GM23338 (cell line): ENCODE data around the gene BGLAP. TPM values are rescaled to one million over a fixed set of nuclear protein-coding genes. Genes with fewer than 3 reads are reported as not detected.

ENCODE experiments used
- ATAC-seq: fragments of 200-7000 bp; cut with Tn5 transposase; 3 replicates; pipeline ENCODE4 v1.9.1; 2020
- DNase-seq: peaks from one replicate; pipeline ENCODE4 v3.0.0-alpha.2; 2015; ENCODE audit warnings: low spot score
- H2AFZ ChIP-seq: fragments of 200-600 bp; sonication (generic); 2 replicates; pipeline ENCODE4 v1.8.0; 2016; ENCODE audit warnings: antibody characterized with exemption, mild to moderate bottlenecking, moderate library complexity
- H3F3A ChIP-seq: fragments of 200-600 bp; sonication (generic); replicated peaks from 2 replicates; pipeline ENCODE4 v1.8.0; 2017; ENCODE audit warnings: antibody characterized with exemption, mixed run types, low read depth
- H3K27ac ChIP-seq: fragments of 200-600 bp; sonication (generic); 2 replicates; pipeline ENCODE4 v1.6.1; 2016; ENCODE audit warnings: low read depth
- H3K27me3 ChIP-seq: fragments of 200-600 bp; sonication (generic); 2 replicates; pipeline ENCODE4 v1.8.0; 2016; ENCODE audit warnings: mild to moderate bottlenecking, mixed run types, moderate library complexity; ENCODE audit not compliant: insufficient read depth
- H3K36me3 ChIP-seq: fragments of 200-600 bp; sonication (generic); 2 replicates; pipeline ENCODE4 v1.8.0; 2016; ENCODE audit warnings: mild to moderate bottlenecking; ENCODE audit not compliant: insufficient read depth
- H3K4me1 ChIP-seq: fragments of 200-600 bp; sonication (generic); 2 replicates; pipeline ENCODE4 v1.8.0; 2016; ENCODE audit warnings: mild to moderate bottlenecking, moderate library complexity; ENCODE audit not compliant: insufficient read depth
- H3K4me2 ChIP-seq: fragments of 200-600 bp; sonication (generic); 2 replicates; pipeline ENCODE4 v1.7.1; 2017; ENCODE audit warnings: mixed run types
- H3K4me3 ChIP-seq: fragments of 200-600 bp; sonication (generic); 2 replicates; pipeline ENCODE4 v1.6.1; 2016; ENCODE audit warnings: mixed run types
- H3K79me2 ChIP-seq: fragments of 200-600 bp; sonication (generic); replicated peaks from 2 replicates; pipeline ENCODE4 v1.8.0; 2017; ENCODE audit warnings: mild to moderate bottlenecking; ENCODE audit not compliant: insufficient read depth
- H3K9me2 ChIP-seq: fragments of 200-600 bp; sonication (generic); 2 replicates; pipeline ENCODE4 v1.8.0; 2017; ENCODE audit not compliant: insufficient read depth
- H4K20me1 ChIP-seq: fragments of 200-600 bp; sonication (generic); replicated peaks from 2 replicates; pipeline ENCODE4 v1.8.0; 2017; ENCODE audit warnings: mild to moderate bottlenecking; ENCODE audit not compliant: insufficient read depth
- H3K27ac Mint-ChIP-seq: 2 replicates; pipeline ENCODE4 v1.8.0; 2020; ENCODE audit warnings: inconsistent platforms, mild to moderate bottlenecking, moderate library complexity, mixed read lengths
- H3K27me3 Mint-ChIP-seq: 3 replicates; pipeline ENCODE4 v1.8.0; 2022; ENCODE audit warnings: low read depth, mild to moderate bottlenecking, moderate library complexity, mixed read lengths, inconsistent platforms; ENCODE audit not compliant: insufficient read depth, poor library complexity
- H3K36me3 Mint-ChIP-seq: 3 replicates; pipeline ENCODE4 v1.8.0; 2021; ENCODE audit warnings: low read depth, mild to moderate bottlenecking, inconsistent platforms, moderate library complexity, mixed read lengths
- H3K4me1 Mint-ChIP-seq: 3 replicates; pipeline ENCODE4 v1.8.0; 2020; ENCODE audit warnings: mild to moderate bottlenecking, inconsistent platforms, mixed read lengths
- H3K4me3 Mint-ChIP-seq: 3 replicates; pipeline ENCODE4 v1.8.0; 2021; ENCODE audit warnings: moderate library complexity, mild to moderate bottlenecking, inconsistent platforms, mixed read lengths
- H3K9me3 Mint-ChIP-seq: 3 replicates; pipeline ENCODE4 v1.8.0; 2020; ENCODE audit warnings: moderate library complexity, mild to moderate bottlenecking, inconsistent platforms, mixed read lengths
- CREB1 ChIP-seq: fragments of 250-450 bp; sonication (Bioruptor Pico); IDR thresholded peaks from 2 replicates; pipeline ENCODE4 v1.5.0; 2020; ENCODE audit warnings: low read depth, mild to moderate bottlenecking, moderate library complexity
- EZH2 ChIP-seq: fragments of 200-600 bp; sonication (generic); IDR thresholded peaks from one replicate; pipeline ENCODE4 v1.8.0; 2017; ENCODE audit warnings: antibody characterized with exemption, mild to moderate bottlenecking, low read depth; ENCODE audit not compliant: unreplicated experiment
- EZH2phosphoT487 ChIP-seq: fragments of 200-600 bp; sonication (generic); IDR thresholded peaks from one replicate; pipeline ENCODE4 v1.8.1; 2018; ENCODE audit warnings: antibody characterized with exemption; ENCODE audit not compliant: unreplicated experiment
- JUNB ChIP-seq: IDR thresholded peaks from one replicate; pipeline ENCODE4 v1.6.1; 2016; ENCODE audit warnings: antibody characterized with exemption; ENCODE audit not compliant: unreplicated experiment
- STAT1 ChIP-seq: IDR thresholded peaks from one replicate; pipeline ENCODE4 v1.6.1; 2016; ENCODE audit warnings: antibody characterized with exemption; ENCODE audit not compliant: unreplicated experiment
- ZNF331 ChIP-seq: fragments of 250-450 bp; sonication (Bioruptor Pico); IDR thresholded peaks from 2 replicates; pipeline ENCODE4 v1.5.0; 2020; ENCODE audit warnings: low read depth, mild to moderate bottlenecking, moderate library complexity
- polyA plus RNA-seq: library from polyadenylated mRNA; unstranded; fragments of >200 nt; fragmentation: Nextera tagmentation; extraction: Ambion mirVana; gene quantifications from 2 replicates; pipeline ENCODE4 v1.2.1, GENCODE V29; 2016
- total RNA-seq: library from RNA; depleted of rRNA; stranded (reverse); fragments of >200 nt; shearing (Covaris generic); gene quantifications from 2 replicates; pipeline ENCODE4 v1.2.3, GENCODE V29; 2014
- TF ChIP-seq, protein P1 (sequence below): fragments of 250-450 bp; sonication (Bioruptor Pico); IDR thresholded peaks from 2 replicates; pipeline ENCODE4 v1.5.0; 2020; ENCODE audit warnings: mild to moderate bottlenecking, moderate library complexity
- TF ChIP-seq, protein P2 (sequence below), 2 experiments: fragments of 200-600 bp in 1 of 2; sonication (generic) in 1 of 2; conservative IDR thresholded peaks; 2 replicates each; pipeline versions ENCODE4 v1.5.1 to v1.6.1; 2016 to 2017; ENCODE audit warnings: antibody characterized with exemption in 2 of 2, low read depth in 2 of 2, mild to moderate bottlenecking in 2 of 2, moderate library complexity in 1 of 2

The BGLAP gene
- total and polyA plus RNA-seq, 2 experiments from 2014 or later: 0.36 to 0.42 TPM

DNA sequence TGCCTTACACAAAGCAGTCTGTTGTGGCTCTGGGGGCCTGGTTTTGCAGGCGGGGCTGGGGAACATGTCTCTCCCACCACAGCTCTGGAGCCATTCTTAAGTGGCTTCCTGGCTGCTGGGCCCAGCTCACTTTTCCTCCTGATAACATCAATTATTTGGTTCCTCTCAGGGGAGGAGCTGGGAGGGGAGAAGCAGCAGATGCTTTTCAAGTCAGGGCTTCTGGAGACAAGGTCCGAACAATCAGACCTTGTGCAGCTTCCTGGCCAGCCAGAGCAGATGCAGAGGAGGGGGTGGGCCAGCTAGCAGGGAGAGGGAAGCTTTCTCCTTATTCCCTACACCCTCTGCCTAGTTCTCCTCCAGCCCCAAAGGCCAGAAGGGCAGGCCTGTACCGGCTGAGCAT lies 9.5 kb downstream of the BGLAP start (continued):
- TF ChIP-seq, protein P1, sequence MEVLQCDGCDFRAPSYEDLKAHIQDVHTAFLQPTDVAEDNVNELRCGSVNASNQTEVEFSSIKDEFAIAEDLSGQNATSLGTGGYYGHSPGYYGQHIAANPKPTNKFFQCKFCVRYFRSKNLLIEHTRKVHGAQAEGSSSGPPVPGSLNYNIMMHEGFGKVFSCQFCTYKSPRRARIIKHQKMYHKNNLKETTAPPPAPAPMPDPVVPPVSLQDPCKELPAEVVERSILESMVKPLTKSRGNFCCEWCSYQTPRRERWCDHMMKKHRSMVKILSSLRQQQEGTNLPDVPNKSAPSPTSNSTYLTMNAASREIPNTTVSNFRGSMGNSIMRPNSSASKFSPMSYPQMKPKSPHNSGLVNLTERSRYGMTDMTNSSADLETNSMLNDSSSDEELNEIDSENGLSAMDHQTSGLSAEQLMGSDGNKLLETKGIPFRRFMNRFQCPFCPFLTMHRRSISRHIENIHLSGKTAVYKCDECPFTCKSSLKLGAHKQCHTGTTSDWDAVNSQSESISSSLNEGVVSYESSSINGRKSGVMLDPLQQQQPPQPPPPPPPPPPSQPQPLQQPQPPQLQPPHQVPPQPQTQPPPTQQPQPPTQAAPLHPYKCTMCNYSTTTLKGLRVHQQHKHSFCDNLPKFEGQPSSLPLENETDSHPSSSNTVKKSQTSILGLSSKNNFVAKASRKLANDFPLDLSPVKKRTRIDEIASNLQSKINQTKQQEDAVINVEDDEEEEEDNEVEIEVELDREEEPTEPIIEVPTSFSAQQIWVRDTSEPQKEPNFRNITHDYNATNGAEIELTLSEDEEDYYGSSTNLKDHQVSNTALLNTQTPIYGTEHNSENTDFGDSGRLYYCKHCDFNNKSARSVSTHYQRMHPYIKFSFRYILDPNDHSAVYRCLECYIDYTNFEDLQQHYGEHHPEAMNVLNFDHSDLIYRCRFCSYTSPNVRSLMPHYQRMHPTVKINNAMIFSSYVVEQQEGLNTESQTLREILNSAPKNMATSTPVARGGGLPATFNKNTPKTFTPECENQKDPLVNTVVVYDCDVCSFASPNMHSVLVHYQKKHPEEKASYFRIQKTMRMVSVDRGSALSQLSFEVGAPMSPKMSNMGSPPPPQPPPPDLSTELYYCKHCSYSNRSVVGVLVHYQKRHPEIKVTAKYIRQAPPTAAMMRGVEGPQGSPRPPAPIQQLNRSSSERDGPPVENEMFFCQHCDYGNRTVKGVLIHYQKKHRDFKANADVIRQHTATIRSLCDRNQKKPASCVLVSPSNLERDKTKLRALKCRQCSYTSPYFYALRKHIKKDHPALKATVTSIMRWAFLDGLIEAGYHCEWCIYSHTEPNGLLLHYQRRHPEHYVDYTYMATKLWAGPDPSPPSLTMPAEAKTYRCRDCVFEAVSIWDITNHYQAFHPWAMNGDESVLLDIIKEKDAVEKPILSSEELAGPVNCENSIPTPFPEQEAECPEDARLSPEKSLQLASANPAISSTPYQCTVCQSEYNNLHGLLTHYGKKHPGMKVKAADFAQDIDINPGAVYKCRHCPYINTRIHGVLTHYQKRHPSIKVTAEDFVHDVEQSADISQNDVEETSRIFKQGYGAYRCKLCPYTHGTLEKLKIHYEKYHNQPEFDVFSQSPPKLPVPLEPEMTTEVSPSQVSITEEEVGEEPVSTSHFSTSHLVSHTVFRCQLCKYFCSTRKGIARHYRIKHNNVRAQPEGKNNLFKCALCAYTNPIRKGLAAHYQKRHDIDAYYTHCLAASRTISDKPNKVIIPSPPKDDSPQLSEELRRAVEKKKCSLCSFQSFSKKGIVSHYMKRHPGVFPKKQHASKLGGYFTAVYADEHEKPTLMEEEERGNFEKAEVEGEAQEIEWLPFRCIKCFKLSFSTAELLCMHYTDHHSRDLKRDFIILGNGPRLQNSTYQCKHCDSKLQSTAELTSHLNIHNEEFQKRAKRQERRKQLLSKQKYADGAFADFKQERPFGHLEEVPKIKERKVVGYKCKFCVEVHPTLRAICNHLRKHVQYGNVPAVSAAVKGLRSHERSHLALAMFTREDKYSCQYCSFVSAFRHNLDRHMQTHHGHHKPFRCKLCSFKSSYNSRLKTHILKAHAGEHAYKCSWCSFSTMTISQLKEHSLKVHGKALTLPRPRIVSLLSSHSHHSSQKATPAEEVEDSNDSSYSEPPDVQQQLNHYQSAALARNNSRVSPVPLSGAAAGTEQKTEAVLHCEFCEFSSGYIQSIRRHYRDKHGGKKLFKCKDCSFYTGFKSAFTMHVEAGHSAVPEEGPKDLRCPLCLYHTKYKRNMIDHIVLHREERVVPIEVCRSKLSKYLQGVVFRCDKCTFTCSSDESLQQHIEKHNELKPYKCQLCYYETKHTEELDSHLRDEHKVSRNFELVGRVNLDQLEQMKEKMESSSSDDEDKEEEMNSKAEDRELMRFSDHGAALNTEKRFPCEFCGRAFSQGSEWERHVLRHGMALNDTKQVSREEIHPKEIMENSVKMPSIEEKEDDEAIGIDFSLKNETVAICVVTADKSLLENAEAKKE (CRISPR knock-in tag): no peak
- TF ChIP-seq EZH2phosphoT487 (no peak), EZH2 (no peak), STAT1 (no peak), CREB1 (no peak), ZNF331 (CRISPR knock-in tag) (no peak)
- TF ChIP-seq, protein P2, sequence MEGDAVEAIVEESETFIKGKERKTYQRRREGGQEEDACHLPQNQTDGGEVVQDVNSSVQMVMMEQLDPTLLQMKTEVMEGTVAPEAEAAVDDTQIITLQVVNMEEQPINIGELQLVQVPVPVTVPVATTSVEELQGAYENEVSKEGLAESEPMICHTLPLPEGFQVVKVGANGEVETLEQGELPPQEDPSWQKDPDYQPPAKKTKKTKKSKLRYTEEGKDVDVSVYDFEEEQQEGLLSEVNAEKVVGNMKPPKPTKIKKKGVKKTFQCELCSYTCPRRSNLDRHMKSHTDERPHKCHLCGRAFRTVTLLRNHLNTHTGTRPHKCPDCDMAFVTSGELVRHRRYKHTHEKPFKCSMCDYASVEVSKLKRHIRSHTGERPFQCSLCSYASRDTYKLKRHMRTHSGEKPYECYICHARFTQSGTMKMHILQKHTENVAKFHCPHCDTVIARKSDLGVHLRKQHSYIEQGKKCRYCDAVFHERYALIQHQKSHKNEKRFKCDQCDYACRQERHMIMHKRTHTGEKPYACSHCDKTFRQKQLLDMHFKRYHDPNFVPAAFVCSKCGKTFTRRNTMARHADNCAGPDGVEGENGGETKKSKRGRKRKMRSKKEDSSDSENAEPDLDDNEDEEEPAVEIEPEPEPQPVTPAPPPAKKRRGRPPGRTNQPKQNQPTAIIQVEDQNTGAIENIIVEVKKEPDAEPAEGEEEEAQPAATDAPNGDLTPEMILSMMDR (conservative IDR thresholded peaks at IDR 0.05; ENCODE audit: low read depth in 2 of 2): no peak

DNA sequence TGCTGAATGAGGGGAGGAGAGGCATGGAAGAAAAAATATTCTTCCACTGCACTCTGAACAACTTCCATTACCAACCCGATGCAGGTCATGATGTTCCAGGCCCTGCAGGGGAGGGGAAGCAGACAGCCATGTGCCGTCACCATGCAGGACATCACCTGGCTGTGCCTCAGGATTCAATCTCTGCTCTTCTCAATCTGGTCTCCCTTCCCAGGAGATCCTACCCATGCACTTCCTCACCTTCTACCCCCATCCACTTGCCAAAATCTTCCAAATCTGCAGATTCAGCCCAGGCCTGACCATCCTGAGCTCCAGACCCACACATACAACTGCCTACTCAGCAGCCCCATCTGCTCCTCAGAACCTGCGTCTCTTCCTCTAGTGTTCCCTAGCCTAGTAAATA lies 11.7 kb downstream of the BGLAP start:
- no peaks in the 10 kb centered on the region for H4K20me1 ChIP-seq
- H3K4me1 ChIP-seq: peaks cover 5% of the 10 kb centered on the region; the same call in 1 of the 2 replicates
- H3K4me3 ChIP-seq: no peak overlapping the region
- H2AFZ ChIP-seq: no peak overlapping the region
- no peaks in the 10 kb centered on the region for H3K9me2 ChIP-seq
- Mint-ChIP-seq H3K4me1 (peaks cover 9% of the 10 kb centered on the region; the same call in 2 of the 3 replicates), H3K4me3 (no peak overlapping the region), H3K9me3 (no peaks in the 10 kb centered on the region), H3K27ac (no peak overlapping the region), H3K36me3 (peaks cover 78% of the 10 kb centered on the region), H3K27me3 (peaks cover 14% of the 10 kb centered on the region)
- ATAC-seq (no peak), DNase-seq (no peak)
- no peaks in the 10 kb centered on the region for H3K79me2 ChIP-seq
- H3K27ac ChIP-seq: no peak overlapping the region
- TF ChIP-seq STAT1: no peak
- TF ChIP-seq, protein P1 (CRISPR knock-in tag): no peak
- TF ChIP-seq EZH2: no peak
- no peak for TF ChIP-seq JUNB
- no peaks in the 10 kb centered on the region for H3K27me3 ChIP-seq
- peaks cover 36% of the 10 kb centered on the region for H3K36me3 ChIP-seq
- no peak overlapping the region for H3K4me2 ChIP-seq
- H3F3A ChIP-seq: no peaks in the 10 kb centered on the region; the same call in 1 of the 2 replicates
